ENCODE data around the gene LHFPL3. TPM values are rescaled to one million over a fixed set of nuclear protein-coding genes. Genes with fewer than 3 reads are reported as not detected.

LHFPL3 gene
- total RNA-seq, 1 donor from 2014 or later = not detected

DNA sequence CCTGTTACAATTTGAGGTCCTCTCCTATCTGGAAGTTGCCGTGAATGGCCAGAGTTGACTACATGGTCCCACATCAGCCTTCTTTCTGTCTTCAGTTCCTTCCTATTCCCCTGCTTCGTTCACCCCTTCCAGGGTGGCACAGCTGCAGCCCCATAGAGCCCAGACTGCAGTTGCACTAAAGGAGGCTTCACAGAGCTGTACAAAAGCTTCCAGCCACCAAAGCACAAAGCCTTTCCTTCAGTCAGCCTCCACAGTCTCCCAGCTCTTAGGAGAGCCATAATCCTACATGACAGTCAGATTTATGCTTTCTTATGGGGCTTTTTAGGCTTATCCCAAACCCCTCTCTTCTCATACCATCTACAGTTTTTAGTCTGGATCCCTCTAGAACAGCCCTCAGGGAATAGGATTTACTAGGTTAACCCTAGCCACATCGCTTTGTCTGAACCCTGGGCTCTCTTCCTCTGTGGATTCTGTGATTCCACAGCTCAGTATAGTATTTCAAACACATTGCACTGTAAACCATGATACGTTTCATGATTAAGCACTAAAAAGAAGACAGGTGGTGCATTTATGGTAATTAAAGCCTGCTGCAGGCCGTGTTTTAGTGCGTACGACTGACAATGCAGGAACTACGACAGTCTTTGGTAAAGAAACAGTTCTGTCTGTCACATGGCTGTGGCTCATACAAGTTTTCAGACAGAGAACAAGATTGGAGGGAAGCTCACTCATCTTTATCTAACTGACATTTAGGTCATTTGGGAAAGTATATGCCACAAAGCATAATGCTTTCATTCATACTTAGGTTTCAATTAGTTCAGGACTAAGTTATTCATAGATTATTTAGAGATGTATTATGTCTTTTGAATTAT is 477.3 kb downstream of the LHFPL3 start:
- H3K4me1 Mint-ChIP-seq = no peaks in the 10 kb centered on the region
- DNase-seq (no peak), ATAC-seq (ENCODE audit: low read depth) (no peak)
- ChIA-PET CTCF (no interaction called here), POLR2A (no interaction called here)
- H3K4me3 Mint-ChIP-seq = no peak overlapping the region
- H3K27me3 Mint-ChIP-seq = peaks cover 18% of the 10 kb centered on the region
- intact Hi-C loops (cut with micrococcal nuclease) = no loop called here
- no peaks in the 10 kb centered on the region for H3K36me3 Mint-ChIP-seq (ENCODE audit: low read depth)
- no peak overlapping the region for H3K27ac Mint-ChIP-seq
- no peaks in the 10 kb centered on the region for H3K9me3 Mint-ChIP-seq
- TF ChIP-seq, protein P1, sequence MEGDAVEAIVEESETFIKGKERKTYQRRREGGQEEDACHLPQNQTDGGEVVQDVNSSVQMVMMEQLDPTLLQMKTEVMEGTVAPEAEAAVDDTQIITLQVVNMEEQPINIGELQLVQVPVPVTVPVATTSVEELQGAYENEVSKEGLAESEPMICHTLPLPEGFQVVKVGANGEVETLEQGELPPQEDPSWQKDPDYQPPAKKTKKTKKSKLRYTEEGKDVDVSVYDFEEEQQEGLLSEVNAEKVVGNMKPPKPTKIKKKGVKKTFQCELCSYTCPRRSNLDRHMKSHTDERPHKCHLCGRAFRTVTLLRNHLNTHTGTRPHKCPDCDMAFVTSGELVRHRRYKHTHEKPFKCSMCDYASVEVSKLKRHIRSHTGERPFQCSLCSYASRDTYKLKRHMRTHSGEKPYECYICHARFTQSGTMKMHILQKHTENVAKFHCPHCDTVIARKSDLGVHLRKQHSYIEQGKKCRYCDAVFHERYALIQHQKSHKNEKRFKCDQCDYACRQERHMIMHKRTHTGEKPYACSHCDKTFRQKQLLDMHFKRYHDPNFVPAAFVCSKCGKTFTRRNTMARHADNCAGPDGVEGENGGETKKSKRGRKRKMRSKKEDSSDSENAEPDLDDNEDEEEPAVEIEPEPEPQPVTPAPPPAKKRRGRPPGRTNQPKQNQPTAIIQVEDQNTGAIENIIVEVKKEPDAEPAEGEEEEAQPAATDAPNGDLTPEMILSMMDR (IDR thresholded peaks at IDR 0.05) = no peak

DNA sequence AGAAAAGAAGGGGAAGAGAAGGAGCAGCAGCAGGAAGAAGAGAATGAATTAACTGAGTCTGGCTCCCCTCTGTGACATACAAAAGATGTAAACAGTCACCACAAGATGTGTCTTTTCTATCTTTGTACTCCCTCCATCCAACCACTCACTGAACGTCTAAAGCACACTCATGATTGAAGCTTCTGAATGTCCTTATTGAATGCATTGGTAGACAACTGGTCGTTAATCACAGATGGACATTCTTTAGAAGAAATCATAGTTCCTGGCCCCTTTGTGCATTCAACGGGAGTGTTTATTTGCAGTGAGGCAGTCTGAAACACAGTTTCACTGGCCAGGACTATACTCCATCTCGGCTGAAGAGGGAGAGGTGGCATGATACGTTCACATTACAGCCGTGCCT is 479.3 kb downstream of the LHFPL3 start:
- Mint-ChIP-seq H3K27ac (no peak overlapping the region), H3K4me1 (no peaks in the 10 kb centered on the region), H3K36me3 (ENCODE audit: low read depth) (no peaks in the 10 kb centered on the region), H3K27me3 (peaks cover 20% of the 10 kb centered on the region), H3K9me3 (no peaks in the 10 kb centered on the region), H3K4me3 (no peak overlapping the region)
- POLR2A ChIA-PET = no interaction called here
- TF ChIP-seq, protein P1 (IDR thresholded peaks at IDR 0.05) = no peak
- intact Hi-C loops (cut with micrococcal nuclease) = no loop called here
- CTCF ChIA-PET = no interaction called here
- DNase-seq (no peak), ATAC-seq (ENCODE audit: low read depth) (no peak)

DNA sequence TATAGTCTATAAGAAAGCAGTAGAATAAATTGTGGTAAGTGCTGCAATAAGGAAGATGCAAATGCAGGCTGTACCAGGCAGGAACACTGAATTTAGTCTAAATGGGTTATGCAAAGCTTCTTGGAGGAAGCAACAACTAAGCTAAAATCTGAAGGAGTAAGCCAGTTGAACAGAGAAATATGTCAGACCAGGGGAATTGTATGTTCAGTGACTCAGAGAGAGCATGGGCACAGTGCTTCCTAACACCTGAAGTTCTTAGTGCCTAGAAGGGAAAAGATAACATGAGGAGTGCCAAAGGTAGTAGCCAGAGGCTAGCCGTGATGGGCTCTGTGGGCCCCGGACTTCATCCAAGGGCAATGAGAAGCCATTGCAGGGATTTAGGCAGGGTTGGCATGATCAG is 481.5 kb downstream of the LHFPL3 start:
- ATAC-seq (ENCODE audit: low read depth) (no peak), DNase-seq (no peak)
- Mint-ChIP-seq H3K36me3 (ENCODE audit: low read depth) (no peaks in the 10 kb centered on the region), H3K4me1 (no peaks in the 10 kb centered on the region), H3K4me3 (no peak overlapping the region), H3K27me3 (peaks cover 22% of the 10 kb centered on the region), H3K9me3 (no peaks in the 10 kb centered on the region), H3K27ac (no peak overlapping the region)
- TF ChIP-seq, protein P1 (IDR thresholded peaks at IDR 0.05) = no peak
- CTCF ChIA-PET = no interaction called here
- POLR2A ChIA-PET = no interaction called here
- intact Hi-C loops (cut with micrococcal nuclease) = no loop called here

DNA sequence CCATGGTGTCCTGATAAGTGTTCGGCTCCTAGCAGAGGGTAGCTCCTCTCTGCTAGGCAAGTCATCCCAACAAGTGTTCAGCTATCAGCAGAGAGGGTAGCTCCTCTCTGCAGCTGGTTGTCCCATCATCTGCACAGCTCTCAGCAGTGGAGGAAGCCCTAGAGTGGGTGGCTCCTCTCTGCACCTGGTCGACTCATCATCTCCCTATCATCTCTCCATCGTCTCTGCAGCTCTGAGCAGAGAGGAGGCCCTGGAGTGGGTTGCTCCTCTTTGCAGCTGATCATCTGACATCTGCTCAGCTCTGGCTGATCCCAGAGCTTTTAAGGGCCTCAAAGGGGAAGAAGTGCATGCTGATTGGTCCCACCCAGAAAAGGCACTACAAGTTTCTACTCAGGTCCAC is 485.7 kb downstream of the LHFPL3 start:
- no peak for DNase-seq
- Mint-ChIP-seq H3K27ac (no peak overlapping the region), H3K9me3 (no peaks in the 10 kb centered on the region), H3K4me1 (no peaks in the 10 kb centered on the region), H3K36me3 (ENCODE audit: low read depth) (no peaks in the 10 kb centered on the region), H3K27me3 (peaks cover 21% of the 10 kb centered on the region), H3K4me3 (no peak overlapping the region)
- ChIA-PET POLR2A (no interaction called here), CTCF (no interaction called here)
- no peak for ATAC-seq (ENCODE audit: low read depth)
- intact Hi-C loops (cut with micrococcal nuclease) = no loop called here
- TF ChIP-seq, protein P1 (IDR thresholded peaks at IDR 0.05) = no peak

DNA sequence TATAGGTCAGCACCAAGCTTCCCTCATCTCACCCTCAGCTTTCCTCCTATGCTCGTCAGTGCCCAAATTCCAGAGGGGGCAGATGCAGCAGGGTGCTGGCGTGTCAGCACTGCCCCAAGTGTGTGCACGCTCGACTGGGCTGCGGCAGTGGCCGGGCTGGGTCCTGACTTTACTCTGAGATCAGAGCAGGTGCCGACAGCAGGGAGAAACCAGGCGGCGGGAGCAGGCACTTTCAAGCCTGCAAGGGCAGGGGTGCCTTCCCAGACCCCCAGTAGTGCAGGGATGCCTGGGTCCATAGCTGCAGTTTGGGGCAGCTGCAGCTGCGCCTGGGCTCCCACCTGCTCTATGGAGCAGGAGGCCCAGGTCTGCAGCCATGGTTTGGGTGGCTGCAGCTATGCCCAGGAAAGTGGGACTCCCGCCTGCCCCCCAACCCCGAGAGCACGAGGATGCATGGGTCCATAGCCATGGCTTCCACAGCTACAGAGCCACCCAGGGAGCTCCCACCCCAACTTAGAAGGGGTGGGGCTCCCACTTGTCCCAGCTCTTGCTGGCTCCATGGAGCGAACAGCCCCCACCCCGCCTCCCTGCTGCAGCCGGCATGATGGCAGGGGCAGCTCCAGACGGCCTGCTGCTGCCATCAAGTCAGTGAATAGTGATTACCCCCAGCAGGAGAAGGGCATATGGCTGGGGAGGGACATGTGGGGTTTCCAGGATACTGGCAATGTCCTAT is 486.4 kb downstream of the LHFPL3 start:
- H3K4me1 Mint-ChIP-seq = no peaks in the 10 kb centered on the region
- DNase-seq (no peak), ATAC-seq (ENCODE audit: low read depth) (no peak)
- no peaks in the 10 kb centered on the region for H3K9me3 Mint-ChIP-seq
- ChIA-PET POLR2A (no interaction called here), CTCF (no interaction called here)
- H3K27ac Mint-ChIP-seq = no peak overlapping the region
- H3K4me3 Mint-ChIP-seq = no peak overlapping the region
- TF ChIP-seq, protein P1 (IDR thresholded peaks at IDR 0.05) = no peak
- H3K36me3 Mint-ChIP-seq (ENCODE audit: low read depth) = no peaks in the 10 kb centered on the region
- intact Hi-C loops (cut with micrococcal nuclease) = no loop called here
- peaks cover 18% of the 10 kb centered on the region for H3K27me3 Mint-ChIP-seq
